ENCODE measurements around the gene CD59. TPM values are rescaled to one million over a fixed set of nuclear protein-coding genes. Genes with fewer than 3 reads are reported as not detected.

CD59 gene
- total and polyA plus RNA-seq, 2 of the 13 experiments (the other 11 are each of a cell fraction or from before 2014, with no cell fraction given) = 127 to 289 TPM

GRCh38 chr11:33691066-33691864, 45.0 kb downstream of the CD59 start (continued):
- TF ChIP-seq XRCC5 (optimal IDR thresholded peaks at IDR 0.05; ENCODE audit: low read length) (no peak), BRF2 (CRISPR knock-in tag; IDR thresholded peaks at IDR 0.05) (no peak), USF2 (IDR thresholded peaks at IDR 0.05; ENCODE audit: low read depth, low read length) (no peak), USF2 (CRISPR knock-in tag; IDR thresholded peaks at IDR 0.05; ENCODE audit: borderline replicate concordance) (no peak), MIER2 (CRISPR knock-in tag; IDR thresholded peaks at IDR 0.05) (no peak), GATAD2A (CRISPR knock-in tag; IDR thresholded peaks at IDR 0.05) (peak; percentile 64; the same call in 1 of the 2 replicates), ZNF75D (CRISPR knock-in tag; IDR thresholded peaks at IDR 0.05; ENCODE audit: borderline replicate concordance) (no peak), ZNF530 (CRISPR knock-in tag; IDR thresholded peaks at IDR 0.05; ENCODE audit: low read depth) (no peak), CREB3 (CRISPR knock-in tag; IDR thresholded peaks at IDR 0.05) (no peak), ZNF841 (CRISPR knock-in tag; IDR thresholded peaks at IDR 0.05; ENCODE audit: borderline replicate concordance) (no peak), ZNF503 (CRISPR knock-in tag; IDR thresholded peaks at IDR 0.05) (no peak), ZNF713 (CRISPR knock-in tag; IDR thresholded peaks at IDR 0.05) (no peak), ZSCAN30 (CRISPR knock-in tag; IDR thresholded peaks at IDR 0.05) (no peak), THRA (CRISPR knock-in tag; IDR thresholded peaks at IDR 0.05; ENCODE audit: borderline replicate concordance) (0 out of 2 replicates have a peak, but pooled peaks have one; percentile 56), SIX4 (CRISPR knock-in tag; IDR thresholded peaks at IDR 0.05) (no peak), NCOA5 (CRISPR knock-in tag; IDR thresholded peaks at IDR 0.05) (no peak), NR2C2 (CRISPR knock-in tag; IDR thresholded peaks at IDR 0.05; ENCODE audit: borderline replicate concordance) (no peak), PRPF4 (IDR thresholded peaks at IDR 0.05; ENCODE audit: low read depth, low read length, poor library complexity, severe bottlenecking) (no peak), ZNF800 (CRISPR knock-in tag; IDR thresholded peaks at IDR 0.05) (peak; percentile 58; the same call in 1 of the 2 replicates)

All from HepG2 (cell line).